ENCODE data around the gene TFF3.

GRCh38 chr21:42316891-42317290 lies 1.7 kb upstream of the TFF3 start:
- no peak for TF ChIP-seq RAD21 (CRISPR knock-in tag; IDR thresholded peaks at IDR 0.05)
- TF ChIP-seq NFE2L2 (IDR thresholded peaks at IDR 0.05; ENCODE audit: low read length), result no peak
